GM10266 (cell line): ENCODE results near the gene DPY30.
"Not testable (repeated sequence)": the region's sequence is repeated elsewhere in the genome, so short reads cannot be mapped to it uniquely, and the experiment has no call there.

Source experiments
- DNase-seq: peaks from one replicate; pipeline ENCODE4 v3.0.0; 2012; ENCODE audit errors: extremely low spot score
- CTCF ChIP-seq: IDR thresholded peaks from 2 replicates; pipeline ENCODE4 v1.5.1; 2012; ENCODE audit warnings: mild to moderate bottlenecking, low read depth; ENCODE audit not compliant: control insufficient read depth, insufficient read depth; ENCODE audit errors: missing control alignments

The DPY30 gene

GRCh38 chr2:32061973-32062861 lies 22.6 kb upstream of the DPY30 start:
- no peak for TF ChIP-seq CTCF
- DNase-seq = peak; percentile 37

DNA sequence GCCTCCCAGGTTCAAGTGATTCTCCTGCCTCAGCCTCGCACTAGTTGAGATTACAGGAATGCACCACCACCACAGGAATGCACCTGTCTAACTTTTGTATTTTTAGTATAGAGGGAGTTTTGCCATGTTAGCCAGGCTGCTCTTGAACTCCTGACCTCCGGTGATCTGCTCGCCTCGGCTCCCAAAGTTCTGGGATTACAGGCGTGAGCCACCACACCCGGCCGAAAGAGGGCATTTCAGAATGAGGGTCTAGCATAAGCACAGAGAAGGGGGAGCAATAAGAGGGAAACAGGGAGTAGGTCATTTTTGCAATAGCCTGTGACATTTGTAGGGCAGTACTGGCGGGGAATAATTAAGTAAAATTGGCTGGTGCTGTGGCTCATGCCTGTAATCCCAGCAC lies 21.8 kb upstream of the DPY30 start:
- no peak for TF ChIP-seq CTCF
- no peak for DNase-seq

DNA sequence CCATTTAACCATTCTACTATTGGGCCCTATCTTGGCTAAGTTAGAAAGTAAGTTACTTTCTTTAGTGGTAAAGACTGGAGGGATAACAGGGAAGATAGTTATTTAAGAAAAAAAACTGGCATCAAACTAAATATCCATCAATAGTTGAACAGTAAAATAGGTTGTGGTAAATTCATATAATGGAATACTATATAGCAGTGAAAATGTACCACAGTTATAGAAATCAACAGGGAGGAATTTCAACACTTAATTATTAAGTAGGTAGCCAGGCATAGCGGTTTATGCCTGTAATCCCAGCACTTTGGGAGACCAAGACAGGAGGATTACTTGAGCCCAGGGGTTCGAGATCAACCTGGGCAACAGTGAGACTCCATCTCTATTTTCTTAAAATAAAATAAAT lies 20.7 kb upstream of the DPY30 start:
- DNase-seq = no peak
- no peak for TF ChIP-seq CTCF

DNA sequence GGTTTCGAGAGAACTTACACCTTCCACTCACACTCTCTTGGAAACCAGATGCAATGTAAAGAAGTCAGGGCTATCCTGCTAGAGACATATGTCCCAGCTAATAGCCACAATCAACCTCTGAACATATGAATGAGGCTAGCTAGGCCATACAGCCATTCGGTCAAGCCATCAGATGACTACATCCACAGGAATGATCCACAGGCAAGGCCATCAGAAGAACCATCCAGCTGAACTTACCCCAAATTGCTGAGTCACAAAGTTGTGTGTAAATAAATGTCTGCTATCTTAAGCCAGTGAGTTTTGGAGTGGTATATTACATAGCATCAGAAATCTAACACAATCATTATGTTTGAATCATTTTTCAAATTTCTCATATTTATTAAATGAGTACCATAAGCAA lies 18.5 kb upstream of the DPY30 start:
- no peak for DNase-seq
- TF ChIP-seq CTCF = no peak

- not testable (repeated sequence) for DNase-seq
These were observed 15.0 kb upstream of the DPY30 start for GRCh38 chr2:32054583-32054982.

- TF ChIP-seq CTCF = no peak
- no peak for DNase-seq
These were observed 12.3 kb upstream of the DPY30 start for GRCh38 chr2:32051836-32052439.

DNA sequence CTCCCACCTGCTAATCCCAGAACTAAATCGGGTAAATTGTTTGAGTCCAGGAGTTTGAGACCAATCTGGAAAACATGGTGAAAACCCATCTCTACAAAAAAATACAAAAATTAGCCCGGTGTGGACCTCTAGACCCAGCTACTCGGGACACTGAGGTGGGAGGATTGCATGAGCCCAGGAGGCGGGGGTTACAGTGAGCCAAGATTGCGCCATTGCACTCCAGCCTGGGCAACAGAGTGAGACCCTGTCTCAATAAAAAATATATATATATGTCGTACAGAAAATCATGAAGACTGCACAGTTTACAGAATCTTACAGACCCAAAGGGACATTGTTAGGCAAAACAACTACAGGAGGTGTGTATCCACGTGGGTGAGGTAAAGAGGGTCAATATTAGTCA lies 4.0 kb upstream of the DPY30 start:
- no peak for TF ChIP-seq CTCF

DNA sequence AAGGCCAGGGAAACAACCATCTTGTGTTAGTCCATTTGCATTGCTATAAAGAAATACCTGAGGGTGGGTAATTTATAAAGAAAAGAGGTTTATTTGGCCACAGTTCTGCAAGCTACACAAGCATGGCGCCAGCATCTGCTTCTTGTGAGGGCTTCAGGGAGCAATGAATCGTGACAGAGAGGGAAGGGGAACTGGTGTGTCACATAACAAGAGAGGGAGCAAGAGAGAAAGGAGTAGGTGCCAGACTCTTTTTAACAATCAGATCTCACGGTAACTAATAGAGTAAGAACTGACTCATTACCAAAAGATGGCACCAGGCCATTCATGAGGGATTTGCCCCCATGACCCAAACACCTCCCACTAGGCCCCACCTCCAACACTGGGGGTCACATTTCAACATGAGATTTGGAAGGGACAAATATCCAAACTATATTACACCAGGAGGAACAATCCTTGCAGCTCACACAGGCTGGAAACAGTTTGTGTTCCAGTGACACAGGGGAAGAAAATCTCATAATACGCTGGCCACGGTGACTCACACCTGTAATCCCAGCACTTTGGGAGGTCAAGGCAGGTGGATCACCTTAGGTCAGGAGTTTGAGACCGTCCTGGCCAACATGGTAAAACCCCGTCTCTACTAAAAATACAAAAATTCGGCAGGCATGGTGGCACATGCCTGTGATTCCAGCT lies 5.3 kb downstream of the DPY30 start:
- not testable (repeated sequence) for DNase-seq

More for the DNA sequence above, 4.0 kb upstream of the DPY30 start:
- DNase-seq = no peak

- DNase-seq = not testable (repeated sequence)
These were observed 20.7 kb downstream of the DPY30 start for GRCh38 chr2:32018789-32019482.
